Measurements from ENCODE around the gene CREBZF.
"Not testable (repeated sequence)": the region's sequence is repeated elsewhere in the genome, so short reads cannot be mapped to it uniquely, and the experiment has no call there.

CREBZF gene

DNA sequence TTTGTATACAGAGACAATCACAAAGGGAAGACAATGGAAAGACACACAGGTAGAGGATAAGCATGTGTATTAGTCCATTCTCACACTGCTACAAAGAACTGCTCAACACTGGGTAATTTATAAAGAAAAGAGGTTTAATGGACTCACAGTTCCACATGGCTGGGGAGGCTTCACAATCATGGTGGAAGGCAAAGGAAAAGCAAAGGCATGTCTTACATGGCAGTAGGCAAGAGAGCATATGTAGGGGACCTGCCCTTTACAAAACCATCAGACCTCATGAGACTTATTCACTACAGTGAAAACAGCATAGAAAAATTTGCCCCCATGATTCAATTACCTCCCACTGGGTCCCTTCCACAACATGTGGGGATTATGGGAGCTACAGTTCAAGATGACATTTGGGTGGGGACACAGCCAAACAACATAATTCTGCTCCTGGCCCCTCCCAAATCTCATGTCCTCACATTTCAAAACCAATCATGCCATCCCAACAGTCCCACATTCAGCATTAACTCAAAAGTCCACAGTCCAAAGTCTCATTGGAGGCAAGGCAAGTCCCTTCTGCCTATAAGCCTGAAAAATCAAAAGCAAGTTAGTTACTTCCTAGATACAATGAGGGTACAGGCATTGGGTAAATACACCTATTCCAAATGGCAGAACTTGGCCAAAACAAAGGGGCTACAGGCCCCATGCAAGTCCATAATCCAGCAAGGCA lies 6.2 kb upstream of the CREBZF start:
- DNase-seq (ENCODE audit: low read depth in 2 of 2): not testable (repeated sequence)

DNA sequence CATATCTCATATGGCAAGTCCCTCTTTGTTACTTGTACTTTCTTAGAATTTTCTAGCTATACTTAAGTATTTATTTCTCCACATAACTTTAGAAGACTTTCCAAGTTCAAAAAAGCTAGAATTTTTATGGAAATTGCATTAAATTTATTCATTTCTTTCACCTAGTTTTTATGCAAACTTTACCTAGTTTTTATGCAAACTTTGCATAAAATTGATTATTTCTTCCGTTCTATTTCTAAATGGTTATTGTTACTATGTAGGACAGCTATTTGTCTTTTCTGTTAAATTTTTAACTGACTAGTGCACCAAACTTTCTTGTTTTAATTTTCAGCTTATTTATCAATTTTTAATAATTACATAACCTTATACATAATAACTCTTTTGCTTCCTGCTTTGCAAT lies 3.2 kb upstream of the CREBZF start:
- no peak for DNase-seq (ENCODE audit: low read depth in 2 of 2)

DNA sequence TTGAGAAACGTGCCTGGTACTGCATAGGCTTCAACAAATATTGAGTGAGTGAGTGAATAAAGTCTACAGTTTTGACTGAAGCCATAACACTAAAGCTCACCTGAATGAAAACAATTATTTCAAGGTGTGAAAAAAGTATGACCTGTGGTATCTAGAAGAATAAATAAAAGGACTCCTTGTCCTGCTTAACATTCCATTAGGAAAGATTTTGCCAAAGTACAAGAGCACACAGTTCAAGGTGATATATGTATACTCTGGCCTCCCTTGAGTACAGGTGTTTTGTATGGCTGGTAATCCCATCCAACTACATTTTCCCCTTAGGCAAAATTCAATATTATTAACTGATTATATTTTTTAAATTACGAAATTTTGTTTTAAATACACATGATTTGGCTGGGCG lies 1.8 kb upstream of the CREBZF start:
- no peak for DNase-seq (ENCODE audit: low read depth in 2 of 2)

DNA sequence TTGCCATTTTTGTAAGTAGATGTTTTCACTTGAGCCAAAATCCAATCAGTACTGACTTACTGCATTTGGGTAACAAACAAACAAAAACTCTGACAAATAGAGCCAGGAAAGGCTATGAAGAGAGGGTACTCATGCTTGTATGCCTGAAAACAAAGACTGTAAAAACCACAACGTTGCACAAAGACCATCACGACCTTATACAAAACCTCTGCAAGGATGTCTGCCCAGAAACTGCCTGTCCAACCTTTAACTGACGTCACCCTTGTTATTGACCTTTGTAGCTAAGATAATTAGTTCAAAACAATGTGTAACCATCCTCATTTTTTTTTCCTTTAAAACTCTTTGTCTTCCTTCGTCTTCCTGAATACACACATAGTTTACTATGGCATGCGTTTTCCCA lies 804 bp upstream of the CREBZF start:
- DNase-seq (ENCODE audit: low read depth in 2 of 2): no peak

DNA sequence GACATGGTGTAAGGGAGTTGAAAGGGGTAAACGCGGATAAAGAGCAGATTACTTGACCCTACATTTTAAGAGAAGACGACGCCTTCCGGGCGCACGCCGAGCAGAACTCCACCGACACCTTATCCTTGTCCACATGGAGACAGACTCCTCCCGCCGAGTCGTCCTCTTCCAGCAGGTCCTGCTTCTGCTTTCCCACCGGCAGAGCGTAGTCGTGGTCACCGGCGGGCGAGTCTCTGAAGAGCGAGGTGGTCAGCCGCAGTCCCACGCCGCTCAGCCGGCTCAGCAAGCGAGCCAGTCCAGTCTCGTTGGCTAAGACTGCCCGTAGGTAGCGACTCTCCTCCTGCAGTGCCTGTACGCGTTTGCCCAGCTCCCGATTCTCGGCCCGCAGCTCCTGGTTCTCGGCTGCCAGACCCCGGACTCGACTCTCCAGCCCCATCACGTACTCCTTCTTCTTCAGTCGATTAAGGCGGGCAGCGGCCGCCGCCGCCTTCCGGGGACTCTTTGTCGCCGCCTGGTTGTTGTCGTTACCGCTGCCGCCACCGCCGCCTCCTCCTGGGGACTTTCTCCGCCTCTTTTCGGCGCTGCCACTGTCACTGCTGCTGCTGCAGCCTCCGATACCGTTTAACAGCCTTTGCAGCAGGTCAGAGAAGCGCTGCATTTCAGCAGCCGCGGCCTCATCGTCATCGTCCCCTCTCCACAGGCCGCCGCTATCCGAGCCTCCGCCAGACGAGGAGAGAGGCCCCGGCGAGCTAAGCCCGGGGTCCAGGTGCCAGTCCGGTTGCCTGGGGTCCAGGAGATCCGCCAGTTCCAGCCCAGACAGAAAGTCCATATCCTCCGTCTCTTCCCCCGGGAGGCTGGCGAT lies 945 bp downstream of the CREBZF start:
- DNase-seq (ENCODE audit: low read depth in 2 of 2): peak; percentile 74 to 77

DNA sequence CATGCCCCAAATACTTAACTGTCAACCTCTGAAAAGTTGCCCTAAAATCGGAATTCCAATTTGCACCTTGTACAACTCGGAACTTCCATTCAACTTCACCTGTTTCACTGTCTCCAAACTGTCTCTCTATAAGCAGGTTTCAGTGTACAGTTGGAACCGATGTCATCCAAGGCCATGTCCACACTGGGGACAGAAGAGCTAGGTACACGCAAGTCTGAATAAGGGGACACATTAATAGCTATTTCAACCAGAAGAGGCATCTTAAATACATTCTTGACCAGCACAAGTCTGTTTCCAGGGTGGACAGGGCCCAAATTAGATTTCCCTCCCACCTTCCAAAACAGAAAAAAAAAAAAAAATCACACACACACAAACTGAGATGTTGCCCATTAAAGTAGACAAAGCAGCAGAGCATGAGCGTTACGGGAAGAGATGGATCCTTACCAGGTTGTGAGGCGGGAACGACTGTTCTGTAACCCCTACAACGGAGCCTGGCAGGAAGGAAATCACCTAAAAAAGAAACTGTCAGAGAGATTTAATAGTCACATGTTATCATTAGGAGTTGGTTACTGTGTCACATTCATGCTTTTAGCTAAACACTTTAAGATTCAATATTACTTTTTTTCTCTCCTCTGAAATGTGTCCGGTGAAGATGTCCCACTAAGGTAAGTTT lies 1.7 kb downstream of the CREBZF start:
- no peak for DNase-seq (ENCODE audit: low read depth in 2 of 2)

DNA sequence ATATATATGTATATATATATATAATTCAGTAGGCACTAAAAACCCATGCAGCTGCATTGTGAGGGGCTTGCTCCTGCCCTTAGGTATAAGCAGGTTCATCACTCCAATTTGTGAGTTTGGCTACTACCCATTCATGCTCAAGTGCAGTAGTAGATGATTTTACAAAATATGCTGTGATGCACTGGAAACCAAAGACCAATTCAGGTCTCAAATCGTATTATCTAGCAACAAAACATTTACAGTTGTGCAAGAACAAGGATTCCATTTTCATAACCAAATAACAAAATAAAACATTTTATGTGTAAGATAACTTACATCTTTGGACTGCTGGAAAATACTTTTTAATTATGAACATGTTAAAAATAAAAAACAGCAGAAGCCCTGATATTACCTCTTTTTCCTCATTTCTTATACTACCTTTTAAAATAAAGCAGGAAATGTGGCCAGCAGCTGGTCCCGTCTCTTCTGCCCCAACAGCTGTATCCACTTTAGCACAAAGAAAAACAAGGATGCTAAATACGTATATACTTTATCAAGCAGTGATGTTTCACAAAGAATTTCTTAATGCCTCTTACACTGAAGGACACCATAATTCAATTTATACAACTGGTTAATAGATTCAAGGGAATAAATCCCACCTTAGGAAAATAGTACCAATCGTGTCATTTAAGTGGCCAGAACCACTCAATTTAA lies 2.8 kb downstream of the CREBZF start:
- no peak for DNase-seq (ENCODE audit: low read depth in 2 of 2)

DNA sequence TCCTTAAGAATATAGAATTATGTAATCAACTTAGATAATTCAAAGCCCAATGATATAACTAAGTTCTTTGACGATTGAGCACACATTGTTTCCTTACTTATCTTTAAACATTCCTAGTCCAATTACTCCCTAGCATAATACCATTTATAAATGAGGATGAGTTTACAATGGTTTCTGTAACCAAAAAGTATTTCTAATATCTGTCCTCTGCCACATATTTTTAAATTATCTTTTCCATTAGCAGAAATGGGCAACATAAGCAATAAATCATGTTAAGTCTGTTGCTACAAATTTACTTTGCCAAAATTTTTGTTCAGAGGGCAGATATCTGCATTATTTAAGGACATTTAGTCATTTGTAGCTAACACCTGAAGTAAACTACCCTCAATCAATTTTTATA lies 6.7 kb downstream of the CREBZF start:
- DNase-seq (ENCODE audit: low read depth in 2 of 2): no peak

DNA sequence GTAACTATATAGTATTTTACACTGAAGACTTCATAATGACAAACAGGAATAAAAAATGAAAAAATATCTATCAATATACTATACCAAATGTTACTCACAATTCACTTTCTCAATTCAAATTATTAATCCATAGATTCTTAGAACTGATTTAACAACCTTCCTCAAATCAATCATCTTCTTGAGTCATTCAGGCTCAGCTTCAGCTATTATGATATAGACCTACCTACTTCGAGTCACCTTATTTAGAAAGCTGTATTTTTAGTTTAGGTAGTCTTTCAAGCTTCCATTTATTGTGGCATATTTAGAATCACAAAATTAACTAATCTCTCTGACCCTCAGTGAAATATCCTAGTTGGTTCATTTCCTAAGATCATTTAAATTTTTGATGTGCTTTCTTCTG lies 8.2 kb downstream of the CREBZF start:
- DNase-seq (ENCODE audit: low read depth in 2 of 2): no peak

DNA sequence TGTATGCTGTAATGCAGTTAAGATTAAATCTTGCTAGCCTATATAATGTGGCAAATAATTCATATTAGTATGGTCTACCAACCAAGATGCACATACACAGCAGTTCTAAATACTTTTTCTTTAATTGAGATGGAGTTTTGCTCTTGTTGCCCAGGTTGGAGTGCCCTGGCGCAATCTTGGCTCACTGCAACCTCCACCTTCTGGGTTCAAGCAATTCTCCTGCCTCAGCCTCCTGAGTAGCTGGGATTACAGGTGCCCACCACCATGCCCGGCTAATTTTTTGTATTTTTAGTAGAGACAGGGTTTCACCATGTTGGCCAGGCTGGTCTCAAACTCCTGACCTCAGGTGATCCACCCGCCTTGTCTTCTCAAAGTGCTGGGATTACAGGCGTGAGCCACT lies 10.6 kb downstream of the CREBZF start:
- DNase-seq (ENCODE audit: low read depth in 2 of 2): not testable (repeated sequence)

DNA sequence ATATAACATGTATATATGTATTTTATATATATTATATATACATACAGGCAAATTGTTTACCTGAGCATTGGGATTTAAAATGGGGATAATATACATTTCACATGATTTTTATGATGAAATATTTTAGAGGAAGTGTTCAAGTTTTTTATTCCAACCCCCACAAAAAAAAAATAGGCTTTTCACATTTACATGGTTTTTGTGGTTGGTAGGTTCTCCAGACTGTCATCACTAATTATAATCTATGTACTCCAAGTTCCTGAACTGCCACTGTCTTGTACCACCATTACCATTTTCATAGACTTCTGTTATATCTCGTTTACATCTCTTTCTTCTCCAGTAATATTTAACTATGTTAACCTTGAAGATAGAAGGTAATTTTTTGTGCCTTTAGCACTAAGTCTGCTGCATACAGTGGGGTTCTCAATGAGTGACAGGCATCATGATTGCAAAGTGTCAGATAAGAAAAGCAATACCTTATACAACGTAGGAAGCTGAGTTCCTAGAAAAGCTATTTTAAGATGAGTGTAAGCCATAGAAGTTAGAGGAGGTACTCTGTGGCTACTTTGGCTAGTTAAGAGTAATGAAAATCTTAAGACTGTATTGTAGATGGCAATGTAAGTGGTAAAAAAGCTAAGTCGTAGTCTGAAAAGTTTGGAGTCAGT lies 12.0 kb downstream of the CREBZF start:
- DNase-seq (ENCODE audit: low read depth in 2 of 2): no peak

DNA sequence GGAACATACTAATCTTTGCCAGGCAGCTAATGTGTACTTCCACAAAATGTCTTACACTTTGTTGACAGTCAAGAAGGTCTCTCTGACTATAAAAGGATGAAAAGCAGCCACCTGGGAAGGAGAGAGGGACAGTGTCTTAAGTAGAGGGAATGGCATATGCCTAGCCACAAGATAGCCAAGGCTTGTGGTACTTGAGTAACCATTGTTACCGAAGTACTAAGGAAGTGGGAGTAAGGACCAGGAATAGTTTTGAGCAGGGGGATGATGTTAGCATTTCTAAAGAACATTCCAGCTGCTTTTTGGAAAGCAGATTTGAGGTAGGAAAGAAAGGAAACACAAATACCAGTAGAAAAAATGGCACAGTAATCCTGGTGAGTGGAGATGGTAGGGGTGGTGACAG lies 13.8 kb downstream of the CREBZF start:
- DNase-seq (ENCODE audit: low read depth in 2 of 2): no peak

DNA sequence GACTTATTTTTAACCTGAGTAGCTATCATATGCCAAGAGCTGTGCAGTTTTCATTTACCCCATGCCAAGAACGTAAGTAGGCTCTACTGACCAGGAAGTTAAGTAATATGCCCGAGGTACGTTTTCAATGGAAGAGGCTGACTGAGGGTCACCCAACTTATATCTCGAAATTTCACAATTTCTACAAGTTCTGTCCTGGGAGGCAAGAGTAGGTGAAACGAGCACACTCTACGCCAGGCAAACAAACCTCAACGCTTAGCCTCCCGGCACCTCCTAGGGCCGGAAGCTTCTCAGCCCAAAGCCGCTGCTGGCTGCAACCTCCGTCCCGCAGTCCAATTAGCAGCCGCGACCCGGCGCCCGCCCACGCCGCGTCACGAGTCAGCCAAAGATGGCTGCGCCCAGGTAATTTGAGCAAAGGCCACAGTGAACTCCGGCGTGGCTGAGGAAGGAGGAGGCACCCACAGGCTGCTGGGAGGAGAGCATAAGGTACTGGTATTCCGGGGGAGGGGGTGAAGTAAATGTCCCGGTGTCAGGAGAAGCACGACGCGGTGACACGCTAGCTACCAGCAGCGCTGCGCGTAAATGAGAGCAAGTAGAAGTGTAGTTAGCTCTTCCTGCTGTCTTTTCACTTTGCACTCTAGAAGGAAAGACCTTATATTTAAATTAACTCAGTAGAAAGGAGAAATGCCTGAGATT lies 17.2 kb downstream of the CREBZF start, which contains the start of gene TMEM126A:
TSS of gene TMEM126A (plus strand) at position 364 of the 696 bp plus-strand sequence. CDS start 2,289 bp downstream, outside the sequence.
- DNase-seq (ENCODE audit: low read depth in 2 of 2): peak; percentile 76 to 77

DNA sequence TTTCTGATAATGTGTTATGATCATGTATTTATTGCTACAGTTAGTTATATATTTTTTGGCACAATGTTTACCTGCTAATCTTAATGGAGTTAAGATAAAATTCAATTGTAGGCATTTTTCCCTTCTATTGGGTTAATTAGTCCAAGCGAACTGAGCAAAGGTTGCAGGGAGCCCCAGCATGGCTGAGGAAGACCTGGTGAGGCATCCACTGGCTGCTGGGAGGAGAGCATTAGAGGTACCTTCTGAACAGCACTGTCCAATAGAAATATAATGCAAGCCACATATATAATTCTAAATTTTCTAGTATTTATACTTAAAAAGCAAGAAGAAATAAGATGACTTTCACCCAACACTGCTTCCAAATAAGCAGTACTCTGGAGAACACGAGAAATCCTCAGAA lies 17.9 kb downstream of the CREBZF start:
- no peak for DNase-seq (ENCODE audit: low read depth in 2 of 2)

DNA sequence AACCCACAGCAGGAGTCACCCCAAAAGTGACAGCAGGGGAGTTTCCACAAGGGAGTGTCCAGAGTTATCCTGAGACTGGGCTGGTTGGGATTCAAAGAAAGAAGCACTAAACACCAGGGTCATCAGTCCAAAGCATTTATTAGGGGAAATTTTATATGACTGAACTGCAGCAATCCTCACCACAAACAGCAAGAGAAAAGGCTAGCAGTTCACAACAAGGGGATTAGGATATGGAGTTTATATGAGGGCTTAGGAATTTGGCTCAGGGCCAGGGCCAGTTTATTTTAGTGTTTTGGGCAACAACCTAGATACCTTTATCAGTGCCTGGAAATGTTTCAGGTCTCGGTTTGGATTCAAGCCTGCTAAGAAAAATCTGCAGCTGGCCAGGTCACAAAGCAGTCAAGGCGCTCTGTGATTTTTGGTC lies 21.7 kb downstream of the CREBZF start:
- DNase-seq (ENCODE audit: low read depth in 2 of 2): no peak

DNA sequence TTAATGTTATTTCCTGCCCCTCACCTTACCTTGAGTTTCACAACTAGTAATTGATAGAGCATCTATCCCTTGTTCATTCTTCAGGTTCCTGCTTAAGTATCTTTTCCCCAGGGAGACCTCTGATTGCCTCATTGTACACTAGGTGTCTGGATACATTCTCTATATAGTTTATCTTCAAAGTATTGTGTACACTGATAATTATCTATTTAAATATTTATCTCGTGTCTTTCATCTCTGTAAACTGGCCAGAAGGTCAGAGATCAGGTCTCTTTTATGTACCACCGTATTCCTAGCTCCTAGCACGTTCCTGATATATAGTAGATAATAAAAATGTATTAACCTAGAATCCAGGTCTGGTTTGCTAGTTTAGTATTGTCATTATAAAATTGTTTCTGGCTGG lies 30.2 kb downstream of the CREBZF start:
- no peak for DNase-seq (ENCODE audit: low read depth in 2 of 2)

DNA sequence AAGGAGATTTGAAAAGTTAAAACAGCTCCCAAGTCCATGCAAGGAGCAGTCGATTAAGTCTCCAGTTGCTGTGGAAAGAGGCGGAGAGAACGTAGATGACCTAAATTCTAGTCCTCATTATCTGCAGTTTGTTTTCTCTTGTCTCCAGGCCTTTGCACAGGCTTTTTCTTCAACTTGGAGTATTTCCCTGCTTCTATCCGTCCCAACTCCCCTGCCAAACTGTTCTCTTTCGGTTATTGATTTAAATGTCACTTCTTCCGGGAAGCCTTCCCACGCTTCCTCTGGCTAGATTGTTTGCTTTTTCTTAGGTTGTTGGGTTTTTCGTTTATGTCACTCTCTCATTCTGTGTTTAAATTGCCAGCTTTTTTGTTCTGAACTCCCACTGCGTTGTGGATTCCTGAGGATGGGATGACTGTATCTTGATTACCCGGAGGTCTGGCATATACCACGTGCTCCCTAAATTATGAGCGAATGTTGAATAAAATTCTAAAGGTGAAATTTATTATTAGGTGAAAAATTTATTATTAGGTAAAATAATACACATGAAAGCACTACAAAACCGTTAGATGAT lies 36.1 kb downstream of the CREBZF start:
- no peak for DNase-seq (ENCODE audit: low read depth in 2 of 2)

DNA sequence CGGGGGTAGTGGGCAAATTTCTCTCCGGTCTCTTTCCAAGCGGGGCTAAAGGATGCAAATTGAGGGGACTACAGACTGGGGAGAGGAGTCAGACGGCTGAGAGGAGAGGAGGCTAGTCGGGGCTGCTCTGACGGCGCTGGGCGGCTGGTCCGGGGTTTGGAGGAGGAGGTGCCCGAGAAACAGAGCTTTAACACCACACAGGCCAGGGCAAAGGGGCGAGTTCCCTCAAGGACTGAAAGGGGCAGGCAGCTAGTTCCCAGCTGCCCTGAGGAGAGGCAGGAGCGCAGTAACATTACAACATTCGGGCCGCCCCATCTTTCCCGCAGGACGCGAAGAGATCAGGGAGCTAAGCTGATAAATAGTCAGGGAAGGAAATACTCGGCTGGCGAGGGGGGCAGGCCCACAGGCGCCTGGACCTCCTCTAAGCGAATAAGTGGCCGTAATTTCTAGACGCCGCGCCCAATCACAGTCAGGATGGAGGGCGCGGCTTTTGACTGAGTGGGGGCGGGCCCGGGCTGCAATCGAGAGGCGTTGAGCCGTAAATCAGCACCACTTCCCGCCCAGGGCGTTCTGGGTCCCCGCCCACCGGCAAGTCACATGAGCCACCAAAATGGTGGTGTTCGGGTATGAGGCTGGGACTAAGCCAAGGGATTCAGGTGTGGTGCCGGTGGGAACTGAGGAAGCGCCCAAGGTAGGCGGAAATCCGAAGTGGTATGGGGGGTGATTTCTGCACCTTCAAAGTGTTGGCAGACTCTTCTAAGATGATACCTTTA lies 36.7 kb downstream of the CREBZF start, which contains the start of gene TMEM126B:
TSS of gene TMEM126B (plus strand) at position 596 of the 773 bp plus-strand sequence. CDS start at position 611, 15 bp downstream.
- DNase-seq (ENCODE audit: low read depth in 2 of 2): peak; percentile 89

DNA sequence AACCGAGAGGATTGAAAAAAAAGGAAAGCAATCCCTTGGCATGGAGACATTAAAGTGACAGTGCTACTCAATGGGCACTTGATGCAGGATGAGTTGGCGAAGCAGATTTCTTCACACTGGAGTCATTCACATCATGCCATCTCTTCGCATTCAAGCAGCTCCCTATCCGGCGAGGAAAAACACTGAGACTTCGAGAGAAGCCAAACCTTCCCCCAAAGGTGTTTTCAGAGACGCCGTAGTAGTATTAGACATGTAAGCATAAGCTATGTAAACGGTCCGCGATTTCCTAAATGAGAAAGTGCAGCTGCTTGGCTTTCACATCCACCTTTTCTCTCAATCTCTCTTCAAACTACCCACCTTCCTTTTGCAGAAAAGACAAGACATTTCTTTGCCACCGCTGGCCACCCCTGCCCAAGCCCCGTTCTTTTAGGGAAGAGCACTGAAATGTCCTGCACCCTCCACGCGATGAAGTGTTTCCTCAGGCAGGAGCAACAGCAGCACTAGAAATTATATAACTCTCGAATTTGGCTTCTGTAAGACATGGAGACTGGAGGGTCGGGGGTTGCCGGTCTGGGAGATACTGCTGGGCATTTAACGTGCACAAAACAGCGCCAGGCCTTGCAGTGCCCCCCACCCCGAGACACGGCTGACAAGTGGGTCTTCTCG lies 37.5 kb downstream of the CREBZF start, which contains the start of gene DLG2:
TSS of gene DLG2 (minus strand) at position 13 of the 666 bp plus-strand sequence.
- DNase-seq (ENCODE audit: low read depth in 2 of 2): no peak
